GM12875 (cell line): ENCODE results near the gene METTL5.
"Not testable (repeated sequence)": the region's sequence is repeated elsewhere in the genome, so short reads cannot be mapped to it uniquely, and the experiment has no call there.

Experiments used
- H3K4me3 ChIP-seq: one replicate; pipeline ENCODE4 v1.5.1; 2011; ENCODE audit warnings: low read depth, low read length, control low read depth
- CTCF ChIP-seq: IDR thresholded peaks from 2 replicates; pipeline ENCODE4 v1.5.1; 2011; ENCODE audit warnings: low read depth, mild to moderate bottlenecking, control low read depth, inconsistent platforms, low read length, moderate library complexity, borderline replicate concordance; ENCODE audit not compliant: insufficient read depth

METTL5 gene

GRCh38 chr2:169862816-169863215, 38.1 kb upstream of the METTL5 start:
- TF ChIP-seq CTCF = no peak
- H3K4me3 ChIP-seq = no peak overlapping the region

- no peak overlapping the region for H3K4me3 ChIP-seq
- no peak for TF ChIP-seq CTCF
Observed at GRCh38 chr2:169860149-169860548, 35.4 kb upstream of the METTL5 start.

GRCh38 chr2:169859423-169859822, 34.7 kb upstream of the METTL5 start:
- no peak overlapping the region for H3K4me3 ChIP-seq
- TF ChIP-seq CTCF = no peak

- not testable (repeated sequence) for H3K4me3 ChIP-seq
Observed at GRCh38 chr2:169855281-169856258, 30.9 kb upstream of the METTL5 start.

GRCh38 chr2:169853041-169853668, 28.4 kb upstream of the METTL5 start:
- TF ChIP-seq CTCF = no peak

GRCh38 chr2:169849710-169850109, 25.0 kb upstream of the METTL5 start:
- no peak overlapping the region for H3K4me3 ChIP-seq
- TF ChIP-seq CTCF = no peak

More at GRCh38 chr2:169853041-169853668, 28.4 kb upstream of the METTL5 start:
- H3K4me3 ChIP-seq = no peak overlapping the region

- H3K4me3 ChIP-seq = not testable (repeated sequence)
Observed at GRCh38 chr2:169848959-169849693, 24.4 kb upstream of the METTL5 start.

- TF ChIP-seq CTCF = no peak
- H3K4me3 ChIP-seq = no peak overlapping the region
Observed at GRCh38 chr2:169845016-169845415, 20.3 kb upstream of the METTL5 start.

- H3K4me3 ChIP-seq = not testable (repeated sequence)
Observed at GRCh38 chr2:169841625-169842024, 16.9 kb upstream of the METTL5 start.
